GM18867 (cell line): ENCODE results near the gene SDHB.

Experiments used
- ATAC-seq: cut with Tn5 transposase; IDR thresholded peaks from one replicate; pipeline ENCODE4 v1.9.1; 2021; ENCODE audit warnings: mild to moderate bottlenecking, moderate library complexity; ENCODE audit not compliant: unreplicated experiment

The SDHB gene

GRCh38 chr1:17053685-17054410, at the start of gene SDHB:
Gene SDHB, minus strand, starts transcription at chr1:17054032. Its CDS starts 13 bp downstream, at chr1:17054019.
- peak; percentile 94 for ATAC-seq

DNA sequence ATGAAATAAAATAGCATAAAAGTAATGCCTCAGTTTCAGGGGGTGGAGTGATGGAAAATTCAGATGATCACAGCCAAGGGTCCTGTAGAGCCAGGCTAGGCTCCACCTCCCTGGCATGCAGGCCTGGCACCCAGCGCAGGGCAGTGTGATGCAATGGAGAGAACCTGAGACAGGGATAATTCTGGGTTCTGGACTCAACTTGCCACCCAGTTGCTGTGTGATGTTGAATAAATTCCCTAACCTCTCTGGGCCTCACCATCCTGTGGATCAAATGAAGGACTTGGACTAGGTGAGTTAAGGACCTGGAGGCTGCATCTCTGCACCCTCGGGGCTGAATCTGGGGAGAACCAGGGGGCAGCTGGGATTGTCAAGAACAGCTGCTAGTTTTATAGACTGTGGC, 48.4 kb upstream of the SDHB start:
- no peak for ATAC-seq

- ATAC-seq, result no peak
Measured at GRCh38 chr1:17101261-17101660, 47.4 kb upstream of the SDHB start.

- ATAC-seq, result no peak
Measured at GRCh38 chr1:17099616-17100340, 45.9 kb upstream of the SDHB start.

- ATAC-seq, result no peak
Measured at GRCh38 chr1:17098446-17099317, 44.9 kb upstream of the SDHB start.

DNA sequence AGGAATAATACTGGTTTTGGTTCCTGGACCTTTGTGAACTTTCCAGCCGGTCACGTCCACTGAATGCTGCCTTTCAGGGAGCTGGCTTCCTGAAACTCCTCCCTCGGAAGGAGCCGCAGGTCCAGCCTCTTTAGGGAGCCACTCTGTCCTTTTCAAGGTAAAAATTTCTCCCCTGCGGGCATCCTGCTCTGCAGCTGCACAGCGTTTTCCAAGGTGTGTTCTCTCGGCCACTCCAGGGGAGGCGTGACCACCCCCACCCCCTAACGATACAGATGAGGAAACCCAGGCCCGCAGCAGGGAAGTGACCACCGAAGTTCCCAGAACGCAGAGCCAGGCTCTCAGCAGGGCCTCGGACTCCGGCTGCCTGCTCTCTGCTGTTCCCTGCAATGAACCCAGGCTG, 44.0 kb upstream of the SDHB start:
- no peak for ATAC-seq

GRCh38 chr1:17097147-17097546, 43.3 kb upstream of the SDHB start:
- no peak for ATAC-seq

- ATAC-seq, result no peak
Measured at GRCh38 chr1:17096584-17096983, 42.8 kb upstream of the SDHB start.

DNA sequence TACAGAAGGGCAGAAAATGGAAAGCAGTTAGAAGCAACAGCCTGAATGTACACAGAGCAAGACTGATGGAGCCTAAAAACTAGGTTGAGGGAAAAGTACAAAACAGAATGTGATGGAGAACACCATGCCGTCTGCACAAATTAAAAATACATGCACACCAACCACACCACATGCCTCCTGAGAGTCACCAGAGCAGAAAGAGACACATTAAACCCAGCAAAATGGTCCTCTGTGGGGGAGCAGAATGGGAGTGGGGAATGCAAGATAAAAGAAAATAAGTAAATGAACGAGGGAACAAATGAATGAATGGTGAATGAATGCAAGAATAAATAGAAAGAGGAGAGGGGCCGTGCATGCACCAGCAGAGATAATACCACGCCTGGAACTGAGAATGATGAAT, 41.3 kb upstream of the SDHB start:
- ATAC-seq, result no peak

GRCh38 chr1:17094664-17095063, 40.8 kb upstream of the SDHB start:
- ATAC-seq, result no peak

DNA sequence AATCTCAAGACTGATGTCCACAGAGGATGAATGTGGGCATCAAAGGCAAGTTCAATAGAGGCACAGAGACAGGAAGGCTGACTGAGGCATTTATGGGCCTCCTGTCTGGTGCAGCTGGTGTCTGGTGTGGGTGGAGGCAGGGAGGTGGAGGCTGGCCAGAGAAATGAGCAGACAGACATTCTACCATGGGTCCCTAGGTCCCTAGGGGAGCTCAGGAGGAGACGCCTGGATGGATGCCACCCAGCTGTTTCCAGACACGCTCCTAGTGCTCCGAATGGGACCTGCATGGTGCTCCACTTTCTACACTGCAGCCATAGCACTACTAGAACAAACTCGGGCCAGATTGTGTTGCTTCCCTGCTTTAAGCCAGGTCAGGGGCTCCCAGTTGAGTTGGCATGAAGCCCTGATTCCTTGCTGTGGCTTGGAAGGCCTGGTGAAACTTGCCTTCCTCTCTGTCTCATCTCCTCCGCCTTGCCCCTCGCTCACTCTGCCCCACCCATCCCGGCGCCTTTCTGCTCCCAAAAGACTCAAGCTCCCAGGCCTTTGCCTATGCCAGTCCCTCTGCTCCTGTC, 40.1 kb upstream of the SDHB start:
- ATAC-seq, result no peak

GRCh38 chr1:17091252-17091651, 37.4 kb upstream of the SDHB start:
- ATAC-seq, result no peak

DNA sequence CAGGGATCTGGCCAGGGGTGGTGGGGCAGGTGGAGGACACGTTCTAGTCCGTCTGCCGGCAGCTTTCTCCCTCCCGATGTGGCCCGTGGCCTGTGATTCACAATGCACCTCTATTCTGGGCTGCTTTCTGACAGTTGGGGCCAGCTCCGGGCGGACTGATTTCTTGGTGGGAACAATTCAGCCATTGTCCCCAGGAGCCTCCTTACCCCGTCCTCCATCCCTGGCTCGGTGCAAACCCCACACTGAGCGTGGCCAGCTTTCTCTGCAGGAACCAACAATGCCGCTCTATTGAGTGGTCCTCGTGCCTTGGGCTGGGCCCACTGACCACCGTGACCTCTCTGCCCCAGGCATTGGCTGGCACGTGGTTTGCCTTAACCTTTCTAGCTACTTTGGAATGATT, 35.7 kb upstream of the SDHB start:
- no peak for ATAC-seq

- no peak for ATAC-seq
Measured at GRCh38 chr1:17086751-17087150, 32.9 kb upstream of the SDHB start.

DNA sequence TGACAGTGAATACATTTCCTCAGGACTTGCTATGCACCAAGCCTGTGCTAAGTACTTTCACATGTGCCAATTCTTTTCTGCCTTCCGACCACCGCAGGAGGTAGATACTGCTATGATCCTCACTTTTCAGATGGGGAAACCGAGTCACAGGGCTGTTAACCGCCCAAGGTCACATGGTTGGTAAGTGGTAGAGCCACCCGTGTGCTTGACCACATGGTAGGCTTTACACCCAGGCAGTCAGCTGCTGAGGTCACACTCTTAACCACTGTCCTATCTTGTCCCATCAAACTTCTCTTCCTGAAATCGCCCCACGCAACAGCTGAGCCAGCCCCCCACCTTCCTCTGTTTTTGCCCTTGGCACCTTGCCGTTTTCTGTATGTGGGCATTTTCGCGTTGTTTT, 31.0 kb upstream of the SDHB start:
- ATAC-seq, result no peak

- ATAC-seq, result no peak
Measured at GRCh38 chr1:17082761-17083160, 28.9 kb upstream of the SDHB start.

DNA sequence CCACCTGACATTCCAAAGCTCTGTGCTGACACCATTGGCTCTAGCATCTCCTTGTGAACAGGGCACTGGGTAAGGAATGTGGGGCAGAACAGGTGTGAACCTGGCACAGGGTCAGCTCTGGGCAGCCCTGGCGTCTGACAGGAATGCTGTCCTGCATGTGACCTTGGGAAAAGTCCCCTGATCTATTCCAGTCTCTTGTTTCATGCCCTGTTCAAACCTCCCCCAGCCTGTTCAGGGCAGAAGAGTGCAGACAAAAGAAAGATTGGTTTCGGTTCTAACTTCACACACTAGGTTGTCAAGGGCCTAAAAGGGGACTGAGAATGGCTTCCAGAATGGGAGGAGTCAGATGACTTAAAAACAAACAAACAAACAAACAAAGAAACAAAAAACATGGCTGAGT, 27.6 kb upstream of the SDHB start:
- ATAC-seq, result no peak

DNA sequence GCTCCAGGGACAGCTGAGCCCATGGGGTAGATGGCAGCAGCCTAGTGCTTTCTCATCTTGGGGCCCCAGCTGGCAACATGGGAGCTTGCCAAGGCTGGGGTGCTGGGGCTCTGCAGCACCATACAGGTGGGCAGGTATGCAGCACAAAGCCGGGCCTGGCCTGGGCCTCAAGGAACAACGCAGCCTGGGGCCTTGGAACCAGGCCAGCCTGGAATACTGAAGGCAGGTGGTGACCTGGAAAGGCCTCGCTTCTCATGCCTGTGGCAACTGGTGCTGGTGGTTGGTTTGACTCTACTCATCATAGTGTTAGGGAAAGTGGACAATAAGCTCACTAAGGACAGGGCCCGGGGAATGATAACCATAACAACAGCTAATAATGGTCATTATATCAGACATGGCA, 27.0 kb upstream of the SDHB start:
- ATAC-seq, result no peak

GRCh38 chr1:17080085-17080759, 26.4 kb upstream of the SDHB start:
- ATAC-seq, result no peak

DNA sequence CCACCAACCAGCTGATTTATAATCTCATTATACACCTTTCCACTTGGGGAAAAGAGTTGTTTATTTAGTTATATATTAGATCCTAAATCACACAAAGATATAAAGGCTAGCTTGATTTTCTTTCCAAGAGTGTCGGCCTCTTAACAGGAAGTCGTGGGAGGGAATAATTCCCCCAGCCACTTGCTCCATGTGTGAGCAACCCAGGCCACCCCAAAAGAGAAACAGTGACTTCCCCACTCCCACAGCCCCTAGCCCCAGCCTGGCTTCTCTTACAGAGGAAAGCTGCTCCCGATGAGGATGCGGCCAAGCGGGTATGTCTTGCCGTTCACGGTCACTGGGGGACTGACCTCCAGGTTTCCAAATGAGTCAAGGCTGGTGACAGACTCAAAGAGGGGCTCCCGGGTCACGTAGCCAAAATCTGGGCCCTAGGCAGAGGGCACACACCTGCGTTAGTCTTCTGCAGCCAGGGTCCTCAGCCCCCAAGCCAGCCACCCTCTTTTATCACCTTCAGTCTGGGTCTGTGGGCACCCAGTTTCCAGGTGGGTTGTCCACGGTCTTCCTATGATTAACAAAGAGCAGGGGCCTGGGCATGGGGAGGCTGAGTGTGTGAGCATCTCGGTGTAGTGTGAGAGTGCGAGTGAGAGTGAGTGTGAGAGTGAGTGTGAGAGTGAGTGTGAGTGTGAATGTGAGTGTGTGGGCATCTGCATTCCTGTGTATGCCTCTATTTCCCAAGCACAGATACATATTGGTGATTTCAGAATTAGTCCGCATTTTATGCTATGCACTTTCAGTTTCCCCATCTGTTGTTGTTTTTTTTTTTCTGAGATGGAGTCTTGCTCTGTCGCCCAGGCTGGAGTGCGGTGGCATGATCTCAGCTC, 25.4 kb upstream of the SDHB start:
- no peak for ATAC-seq
